GM21447 (cell line): ENCODE results near the gene CACNA1B.
"Not testable (repeated sequence)": the region's sequence is repeated elsewhere in the genome, so short reads cannot be mapped to it uniquely, and the experiment has no call there.

Source experiments
- ATAC-seq: cut with Tn5 transposase; IDR thresholded peaks from one replicate; pipeline ENCODE4 v1.9.1; 2021; ENCODE audit not compliant: unreplicated experiment

The CACNA1B gene

DNA sequence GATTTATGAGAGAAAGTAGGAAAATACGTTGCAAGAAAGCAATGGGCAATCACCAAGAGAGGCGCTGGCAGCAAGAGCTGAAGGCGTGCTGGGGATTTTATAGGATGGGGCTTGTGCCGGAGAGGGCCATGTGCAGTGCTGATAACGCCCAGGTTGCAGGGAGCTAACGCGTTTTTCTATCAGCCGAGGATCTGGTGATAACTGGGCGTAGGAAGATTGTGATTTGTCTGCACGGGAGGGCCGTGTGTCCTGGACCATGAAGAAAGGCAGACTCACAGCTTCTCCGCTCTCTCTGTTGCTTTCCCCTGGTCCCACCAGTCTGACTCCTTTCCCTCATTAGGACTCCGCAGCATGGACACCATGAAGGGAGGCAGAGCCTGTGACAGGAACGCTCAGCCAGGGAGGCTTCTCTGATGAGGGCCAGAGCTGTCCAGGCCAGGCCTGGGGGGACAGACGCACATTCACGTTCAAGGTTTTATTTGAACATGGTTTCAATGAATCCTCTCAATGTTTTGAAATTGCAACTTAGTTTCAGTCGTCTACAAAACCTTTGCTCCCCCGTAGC lies 11.9 kb upstream of the CACNA1B start:
- ATAC-seq: no peak

GRCh38 chr9:137866226-137867141 lies 11.1 kb upstream of the CACNA1B start:
- no peak for ATAC-seq

- ATAC-seq: no peak
Measured at GRCh38 chr9:137870432-137870831, 7.2 kb upstream of the CACNA1B start.

- ATAC-seq: no peak
Measured at GRCh38 chr9:137872296-137872695, 5.3 kb upstream of the CACNA1B start.

GRCh38 chr9:137873408-137873807 lies 4.2 kb upstream of the CACNA1B start:
- no peak for ATAC-seq

GRCh38 chr9:137873858-137874362 lies 3.7 kb upstream of the CACNA1B start:
- no peak for ATAC-seq

- no peak for ATAC-seq
Measured at GRCh38 chr9:137875354-137875753, 2.2 kb upstream of the CACNA1B start.

DNA sequence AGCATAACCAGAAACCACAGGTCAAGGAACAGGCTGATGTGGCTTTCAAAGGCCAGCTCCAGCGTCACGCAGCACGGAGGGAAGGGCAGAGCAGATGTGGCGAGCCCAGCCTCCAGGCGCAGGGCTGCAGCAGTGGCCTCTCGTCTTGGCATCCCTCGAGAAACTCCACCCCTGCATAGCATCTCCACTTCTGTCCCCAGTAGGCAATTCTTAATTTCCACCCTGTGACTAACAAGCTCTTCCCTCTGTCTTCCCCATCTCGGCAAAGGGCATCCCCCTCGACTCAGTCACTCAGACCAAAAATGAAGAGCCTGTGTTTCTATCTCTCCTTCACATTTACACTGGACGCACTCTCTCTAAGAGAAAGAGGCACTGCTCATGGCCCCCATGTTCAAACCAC lies 1.7 kb upstream of the CACNA1B start:
- ATAC-seq: no peak

DNA sequence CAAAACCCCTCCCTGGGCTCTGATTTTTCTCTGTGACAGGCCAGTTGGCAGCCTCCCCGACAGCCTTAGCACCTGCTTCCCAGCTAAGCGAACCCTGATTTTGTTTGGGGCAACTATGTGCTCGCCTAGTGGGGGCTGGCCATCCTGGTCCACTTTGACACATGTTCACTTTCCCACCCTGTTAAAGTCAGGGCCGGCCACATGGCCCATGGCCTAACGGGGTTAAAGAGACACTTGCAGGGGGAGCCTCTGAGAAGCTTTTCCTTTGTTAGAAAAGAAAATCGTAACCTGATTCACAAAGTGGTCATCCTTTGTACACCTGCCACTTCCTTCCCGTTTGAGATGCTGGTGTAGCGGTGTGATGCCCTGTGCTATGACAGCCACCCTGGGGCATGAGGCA lies 1.3 kb upstream of the CACNA1B start:
- no peak for ATAC-seq

GRCh38 chr9:137876781-137877386 lies 698 bp upstream of the CACNA1B start:
- no peak for ATAC-seq

DNA sequence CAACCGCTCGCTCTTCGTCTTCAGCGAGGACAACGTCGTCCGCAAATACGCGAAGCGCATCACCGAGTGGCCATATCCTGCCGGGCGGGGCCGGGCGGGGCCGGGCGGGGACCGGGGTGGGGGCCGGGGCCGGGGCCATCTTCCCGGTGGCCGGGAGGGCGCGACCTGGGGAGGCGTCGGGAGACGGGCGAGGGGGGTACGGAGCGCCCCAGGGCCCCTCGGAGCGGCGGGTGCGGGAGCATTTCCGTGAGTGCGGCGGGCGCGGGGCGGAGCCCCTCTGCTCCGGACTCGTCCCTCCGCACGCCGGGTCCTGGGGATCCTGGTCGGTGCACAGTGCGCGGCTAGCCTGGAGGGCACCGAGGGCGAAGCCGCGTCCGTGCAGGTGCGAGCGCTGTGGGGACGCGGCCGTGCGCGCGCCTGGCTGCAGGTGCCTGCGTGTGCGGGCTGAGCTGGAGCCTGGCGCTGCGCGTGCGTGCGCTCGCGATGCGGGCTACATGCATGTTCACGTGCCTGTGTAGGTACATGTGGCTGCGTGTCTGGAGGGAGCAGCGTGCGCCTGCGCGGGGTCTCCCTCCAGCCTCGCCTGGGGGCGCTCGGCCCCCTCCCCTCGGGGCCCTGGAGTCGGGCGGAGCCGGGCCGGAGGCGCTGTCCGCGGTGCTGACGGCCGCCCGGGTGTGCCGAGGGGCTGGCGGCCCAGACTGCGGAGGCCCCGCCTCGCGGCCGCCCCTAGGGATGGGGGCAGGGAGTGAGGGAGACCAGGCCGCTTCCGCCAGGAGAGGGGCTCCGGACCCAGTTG lies 762 bp downstream of the CACNA1B start:
- no peak for ATAC-seq

GRCh38 chr9:137879052-137879451 lies 1.5 kb downstream of the CACNA1B start:
- ATAC-seq: no peak

GRCh38 chr9:137879566-137880150 lies 2.1 kb downstream of the CACNA1B start:
- no peak for ATAC-seq

DNA sequence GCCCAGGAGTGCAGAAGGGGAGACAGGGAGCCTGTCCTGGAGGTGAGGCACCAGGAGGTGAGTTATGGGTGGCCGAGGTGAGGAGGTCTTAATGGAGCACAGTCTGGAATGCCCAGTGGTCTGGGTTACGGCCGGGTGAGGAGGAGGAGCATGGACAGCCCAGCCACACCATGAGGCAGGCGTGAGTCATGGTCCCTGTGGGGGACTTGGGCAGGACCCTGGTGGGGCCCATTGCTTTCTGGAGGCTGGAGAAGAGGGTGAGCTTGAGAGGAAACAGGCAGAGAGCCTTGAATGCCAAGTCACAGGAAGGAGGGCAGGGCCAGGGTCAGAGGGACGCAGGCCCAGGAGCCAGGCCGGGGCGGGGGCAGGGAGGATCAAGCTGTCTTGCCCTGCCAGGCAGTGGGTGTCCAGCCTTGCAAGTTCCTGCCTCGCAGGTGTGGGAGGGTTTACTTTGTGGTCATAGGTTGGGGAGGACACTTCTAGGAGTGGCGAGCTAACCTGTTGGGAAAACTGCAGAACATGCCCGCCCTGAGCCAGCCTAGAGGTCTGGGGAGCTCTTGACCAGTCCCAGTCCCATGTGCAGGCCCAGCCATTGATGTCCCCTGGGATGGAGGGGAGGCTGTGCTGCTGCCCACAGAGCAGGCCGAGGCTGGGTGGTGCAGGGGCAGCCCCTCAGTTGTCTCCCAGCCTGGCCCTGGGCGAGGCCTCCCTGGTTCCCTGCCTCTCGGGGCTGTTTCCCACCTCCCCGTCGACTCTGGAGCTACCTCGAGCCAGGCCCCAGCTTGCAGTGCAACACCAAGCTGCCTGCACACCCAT lies 2.8 kb downstream of the CACNA1B start:
- no peak for ATAC-seq

DNA sequence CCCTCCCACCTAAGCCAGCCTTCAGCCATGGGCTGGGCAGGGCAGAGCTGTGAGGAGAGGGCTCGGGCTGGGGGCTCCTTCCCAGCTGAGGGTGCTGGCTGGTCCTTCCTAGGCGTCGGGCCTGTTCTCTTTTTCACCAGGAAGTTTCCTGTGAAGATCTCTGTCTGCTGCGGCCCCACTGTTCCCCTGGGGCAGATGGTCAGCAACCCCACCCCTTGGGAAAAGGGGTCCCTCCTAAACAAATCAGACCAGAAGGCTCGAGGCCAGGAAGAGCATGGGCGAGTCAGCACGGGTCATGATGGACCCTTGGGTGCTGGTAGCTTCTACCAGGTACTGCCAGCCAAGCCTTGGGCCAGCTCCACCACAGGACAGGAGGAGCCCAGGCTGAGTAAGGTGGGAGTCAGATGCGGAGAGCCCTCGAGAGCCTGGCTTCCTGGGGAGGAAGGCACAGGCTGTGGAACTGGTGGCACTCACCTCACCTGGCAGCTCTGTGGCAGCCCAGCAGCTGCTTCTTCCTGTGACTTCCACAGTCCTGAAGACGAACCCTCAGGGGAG lies 3.5 kb downstream of the CACNA1B start:
- no peak for ATAC-seq

GRCh38 chr9:137881591-137882505 lies 4.3 kb downstream of the CACNA1B start:
- ATAC-seq: no peak

DNA sequence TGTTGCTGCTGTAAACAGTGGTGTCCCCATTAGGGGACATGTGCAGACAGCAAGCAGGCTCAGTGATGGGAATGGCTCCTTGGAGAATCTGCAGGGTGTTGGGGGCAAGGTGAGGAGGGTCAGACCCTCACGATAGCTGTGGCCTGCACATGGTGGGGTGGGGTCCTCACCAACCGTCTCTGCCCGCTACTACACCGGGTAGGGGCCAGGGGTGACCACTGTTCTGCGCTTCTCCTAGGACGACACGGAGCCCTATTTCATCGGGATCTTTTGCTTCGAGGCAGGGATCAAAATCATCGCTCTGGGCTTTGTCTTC lies 4.9 kb downstream of the CACNA1B start:
- no peak for ATAC-seq

DNA sequence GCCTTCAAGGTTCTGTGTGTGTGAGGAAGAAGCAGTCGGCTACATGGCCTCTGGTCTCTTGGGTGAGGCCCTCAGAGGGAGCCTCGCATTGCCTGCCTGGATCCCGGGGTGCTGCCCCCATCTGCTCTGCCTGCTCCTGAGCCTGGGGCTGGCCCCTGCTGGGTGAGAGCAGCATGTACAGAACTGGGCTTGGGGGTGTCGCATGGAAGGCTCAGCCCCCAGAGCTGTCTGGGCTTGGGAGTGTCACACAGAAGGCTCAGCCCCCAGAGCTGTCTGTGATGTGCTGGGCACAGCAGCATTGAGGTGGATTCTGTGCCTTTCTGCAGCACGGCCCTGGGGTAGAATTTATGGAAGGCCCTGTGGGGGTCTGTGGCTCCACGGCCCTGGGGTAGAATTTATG lies 6.4 kb downstream of the CACNA1B start:
- ATAC-seq: not testable (repeated sequence)

DNA sequence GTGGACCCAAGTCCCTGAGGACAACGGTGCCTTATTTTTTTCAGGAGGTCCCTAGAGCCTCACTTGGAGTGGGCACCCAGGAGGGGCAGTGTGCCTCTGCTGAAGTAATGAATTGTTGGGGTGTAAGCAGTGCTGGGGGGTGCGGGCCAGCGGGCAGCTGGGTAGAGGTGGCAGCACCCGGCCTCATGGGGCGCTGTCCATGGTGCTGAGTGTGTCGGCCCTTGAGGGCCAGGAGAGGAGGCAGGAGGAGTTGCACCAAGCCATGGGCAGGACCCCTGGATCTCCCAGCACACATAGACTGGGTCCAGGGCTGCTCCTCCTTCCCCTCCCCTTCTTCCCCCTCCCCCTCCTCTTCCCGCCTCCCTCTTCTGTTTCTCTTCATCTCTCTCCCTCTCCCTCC lies 7.0 kb downstream of the CACNA1B start:
- not testable (repeated sequence) for ATAC-seq
